Subcutaneous adipose tissue (tissue), 4 donors: ENCODE results near the gene KRTAP20-2. TPM values are rescaled to one million over a fixed set of nuclear protein-coding genes. Genes with fewer than 3 reads are reported as not detected.

Experiments
- CTCF ChIP-seq: fragments of 450-650 bp; IDR thresholded peaks from one replicate; pipeline ENCODE4 v1.5.1; 2016; ENCODE audit warnings: low read depth, mild to moderate bottlenecking, control low read depth, antibody characterized with exemption, moderate library complexity
- total RNA-seq, 4 donors: library from RNA; depleted of rRNA; stranded (reverse); fragments of >200 nt; gene quantifications; one replicate each; pipeline ENCODE4 v1.1.0, GENCODE V29; 2016

Gene KRTAP20-2
- total RNA-seq, 4 donors from 2014 or later = not detected

- no peak for TF ChIP-seq CTCF
Observed at GRCh38 chr21:30628109-30628508, 6.9 kb upstream of the KRTAP20-2 start.

DNA sequence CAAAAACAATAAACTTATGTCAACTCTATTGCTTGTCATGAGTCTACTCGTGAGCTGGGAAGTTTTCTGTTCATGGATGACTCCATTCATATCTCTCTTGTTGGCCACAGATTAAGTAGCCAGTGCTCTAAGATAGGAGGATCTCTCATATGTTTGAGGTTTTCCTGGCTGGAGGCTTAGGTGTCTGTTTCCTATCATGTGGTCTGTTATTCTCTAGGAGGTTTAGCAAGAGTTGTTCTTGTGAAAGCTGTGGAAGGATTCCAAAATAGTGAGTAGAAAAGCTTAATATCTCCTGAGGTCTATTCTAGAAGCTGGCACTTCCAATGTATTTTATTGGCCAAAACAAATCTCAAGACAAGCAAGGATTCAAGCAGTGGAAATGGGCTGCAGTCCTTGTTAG is 5.8 kb upstream of the KRTAP20-2 start:
- TF ChIP-seq CTCF = no peak

GRCh38 chr21:30638686-30639085 is 3.7 kb downstream of the KRTAP20-2 start:
- no peak for TF ChIP-seq CTCF

GRCh38 chr21:30642564-30642963 is 7.6 kb downstream of the KRTAP20-2 start, which contains the start of gene KRTAP20-3:
Gene KRTAP20-3, plus strand, starts transcription at chr21:30642864.
- TF ChIP-seq CTCF = no peak

DNA sequence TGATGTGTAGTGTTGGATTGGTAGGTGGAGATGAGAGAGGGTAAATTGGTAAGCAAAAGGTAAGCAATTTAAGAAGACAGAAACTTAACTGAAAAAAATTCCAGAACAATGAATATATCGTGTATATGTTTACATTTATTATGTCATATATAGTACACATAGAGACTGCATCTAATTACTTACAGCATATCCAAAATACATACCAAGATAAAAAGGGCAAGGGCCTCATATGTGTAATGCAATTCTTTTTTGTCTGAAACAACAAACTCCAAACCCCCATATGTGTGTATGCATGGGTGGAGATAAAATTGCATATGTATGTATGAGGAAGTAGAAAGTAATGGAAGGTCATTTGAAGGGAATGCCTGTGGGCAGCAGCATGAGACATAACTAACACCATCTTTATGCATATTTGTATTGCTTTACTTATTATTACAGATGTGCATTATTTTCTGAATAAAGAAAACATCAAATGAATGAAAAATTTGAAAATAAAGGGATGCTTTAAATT is 12.0 kb downstream of the KRTAP20-2 start:
- TF ChIP-seq CTCF = no peak

DNA sequence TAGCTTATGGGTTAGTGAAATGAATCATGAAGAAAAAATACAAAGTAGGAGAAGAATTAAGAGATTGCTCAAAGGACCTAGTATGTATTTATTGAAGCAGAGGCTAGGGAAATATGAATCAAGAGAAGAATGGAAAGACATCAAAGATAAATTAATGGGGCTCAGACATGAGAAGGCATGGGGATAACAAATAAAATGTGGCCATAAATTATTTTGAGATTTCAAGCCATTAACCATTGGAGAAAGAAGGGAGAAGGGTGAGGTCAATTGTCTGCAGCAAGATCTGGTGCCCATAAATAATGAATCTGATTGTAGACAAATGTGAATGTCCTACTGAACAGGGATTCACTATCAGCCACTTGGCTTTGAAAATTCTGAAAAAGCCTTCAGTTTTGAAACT is 17.9 kb downstream of the KRTAP20-2 start:
- no peak for TF ChIP-seq CTCF

- TF ChIP-seq CTCF = no peak
Observed at GRCh38 chr21:30668776-30669175, 33.8 kb downstream of the KRTAP20-2 start.
